ENCODE results near the gene TECR. TPM values are rescaled to one million over a fixed set of nuclear protein-coding genes. Genes with fewer than 3 reads are reported as not detected.
A peak's percentile ranks its signal among the peaks of the same experiment; 100 is the strongest.

Gene TECR
- total and polyA plus RNA-seq, 9 of the 15 experiments (the other 6 are each of a cell fraction or from before 2014, with no cell fraction given) = 29.3 to 211 (median 81.4) TPM

DNA sequence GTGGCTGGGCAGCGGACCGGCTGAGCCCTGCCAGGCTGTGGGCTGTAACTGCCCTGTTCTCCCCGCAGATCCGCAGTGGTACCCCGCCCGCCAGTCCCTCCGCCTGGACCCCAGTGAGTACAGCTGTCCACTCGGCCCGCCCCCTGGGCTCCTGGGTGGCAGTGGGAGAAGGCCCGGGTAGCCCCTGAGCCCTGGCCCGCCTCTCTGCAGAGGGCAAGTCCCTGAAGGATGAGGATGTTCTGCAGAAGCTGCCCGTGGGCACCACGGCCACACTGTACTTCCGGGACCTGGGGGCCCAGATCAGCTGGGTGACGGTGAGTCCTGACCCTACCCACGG, 34.2 kb downstream of the TECR start (continued):
- TF ChIP-seq ZNF518B (CRISPR knock-in tag; IDR thresholded peaks at IDR 0.05) (no peak), SIX5 (IDR thresholded peaks at IDR 0.05; ENCODE audit: borderline replicate concordance in 1 of 2, insufficient read depth in 1 of 2, low read depth in 1 of 2, low read length in 2 of 2) (no peak), ETV6 (IDR thresholded peaks at IDR 0.05; ENCODE audit: borderline replicate concordance in 1 of 2, low read depth in 2 of 2, low read length in 1 of 2) (no peak), ETV6 (CRISPR knock-in tag; IDR thresholded peaks at IDR 0.05; ENCODE audit: borderline replicate concordance) (no peak)

- Histone ChIP-seq H3K36me3 (ENCODE audit: control insufficient read depth, insufficient read depth, low read length) (peaks cover 51% of the 10 kb centered on the region; the same call in 2 of the 3 replicates), H3K27ac (ENCODE audit: extremely low read depth, low read depth, low read length) (no peak overlapping the region; the same call in 2 of the 3 replicates), H3K4me2 (ENCODE audit: insufficient read depth, low read length) (peak overlapping the region; percentile 25; the same call in 1 of the 2 replicates), H3K27me3 (ENCODE audit: control insufficient read depth in 2 of 2, insufficient read depth in 2 of 2, low read length in 2 of 2) (no peaks in the 10 kb centered on the region), H4K20me1 (replicated peaks; ENCODE audit: control insufficient read depth, insufficient read depth, low read length) (peaks cover 9% of the 10 kb centered on the region; the same call in 1 of the 2 replicates), H3K9me3 (replicated peaks; ENCODE audit: control insufficient read depth, insufficient read depth, low read depth, low read length) (no peaks in the 10 kb centered on the region), H3K79me2 (ENCODE audit: control insufficient read depth, insufficient read depth, low read length) (peaks cover 32% of the 10 kb centered on the region), H3K9ac (ENCODE audit: insufficient read depth in 1 of 2, low read depth in 2 of 2, low read length in 2 of 2) (no peak overlapping the region), H3K4me3 (no peak overlapping the region), H3K9me1 (ENCODE audit: control insufficient read depth, insufficient read depth, low read length) (peaks cover 8% of the 10 kb centered on the region), H3K4me1 (replicated peaks in 1 of 2; ENCODE audit: control insufficient read depth in 2 of 2, insufficient read depth in 2 of 2, low read length in 2 of 2) (peaks cover 12 to 82% of the 10 kb centered on the region in 2 experiments; a peak in 4 of 5 replicates), H2AFZ (ENCODE audit: low read depth, low read length) (no peak overlapping the region)
- intact Hi-C loops (cut with micrococcal nuclease) = no loop called here
- DNase-seq (ENCODE audit: extremely low read depth in 1 of 4, low spot score in 3 of 4) (peak; percentile 90 to 99 (median 98)), FAIRE-seq (peak; percentile 77), ATAC-seq (peak; percentile 96)
- CTCF ChIA-PET (ENCODE audit: low intra/inter-chr PET ratio) = no interaction called here
- BruUV-seq (replicated peaks) = no TSS peak
- whole genome bisulfite sequencing (ENCODE audit: insufficient coverage, low coverage, missing lambda C conversion rate) = 28% methylated on average over 23 of the region's 33 CpGs
- in situ Hi-C loops (cut with MboI) = no loop called here
- POLR2A ChIA-PET = interaction anchor here (0.9 kb wide), 1 partner anchor 50 kb away, joined by 3 read pairs; no protein-coding TSS in a partner anchor
- TF ChIP-seq, protein P1, sequence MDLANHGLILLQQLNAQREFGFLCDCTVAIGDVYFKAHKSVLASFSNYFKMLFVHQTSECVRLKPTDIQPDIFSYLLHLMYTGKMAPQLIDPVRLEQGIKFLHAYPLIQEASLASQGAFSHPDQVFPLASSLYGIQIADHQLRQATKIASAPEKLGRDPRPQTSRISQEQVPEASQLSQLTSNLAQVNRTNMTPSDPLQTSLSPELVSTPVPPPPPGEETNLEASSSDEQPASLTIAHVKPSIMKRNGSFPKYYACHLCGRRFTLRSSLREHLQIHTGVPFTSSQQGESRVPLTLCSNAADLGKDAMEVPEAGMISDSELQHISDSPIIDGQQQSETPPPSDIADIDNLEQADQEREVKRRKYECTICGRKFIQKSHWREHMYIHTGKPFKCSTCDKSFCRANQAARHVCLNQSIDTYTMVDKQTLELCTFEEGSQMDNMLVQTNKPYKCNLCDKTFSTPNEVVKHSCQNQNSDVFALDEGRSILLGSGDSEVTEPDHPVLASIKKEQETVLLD (IDR thresholded peaks at IDR 0.05) = no peak
- TF ChIP-seq SETDB1 (IDR thresholded peaks at IDR 0.05; ENCODE audit: low read length) = no peak
- no peak for TF ChIP-seq ZNF224 (CRISPR knock-in tag; IDR thresholded peaks at IDR 0.05)
- TF ChIP-seq, protein P2, sequence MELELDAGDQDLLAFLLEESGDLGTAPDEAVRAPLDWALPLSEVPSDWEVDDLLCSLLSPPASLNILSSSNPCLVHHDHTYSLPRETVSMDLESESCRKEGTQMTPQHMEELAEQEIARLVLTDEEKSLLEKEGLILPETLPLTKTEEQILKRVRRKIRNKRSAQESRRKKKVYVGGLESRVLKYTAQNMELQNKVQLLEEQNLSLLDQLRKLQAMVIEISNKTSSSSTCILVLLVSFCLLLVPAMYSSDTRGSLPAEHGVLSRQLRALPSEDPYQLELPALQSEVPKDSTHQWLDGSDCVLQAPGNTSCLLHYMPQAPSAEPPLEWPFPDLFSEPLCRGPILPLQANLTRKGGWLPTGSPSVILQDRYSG (tag; conservative IDR thresholded peaks at IDR 0.05; ENCODE audit: low read depth) = no peak
- TF ChIP-seq ZNF184 (CRISPR knock-in tag; IDR thresholded peaks at IDR 0.05) = no peak
- TF ChIP-seq KLF13 (tag; IDR thresholded peaks at IDR 0.05; ENCODE audit: borderline replicate concordance, low read depth) = no peak
- TF ChIP-seq, protein P3, sequence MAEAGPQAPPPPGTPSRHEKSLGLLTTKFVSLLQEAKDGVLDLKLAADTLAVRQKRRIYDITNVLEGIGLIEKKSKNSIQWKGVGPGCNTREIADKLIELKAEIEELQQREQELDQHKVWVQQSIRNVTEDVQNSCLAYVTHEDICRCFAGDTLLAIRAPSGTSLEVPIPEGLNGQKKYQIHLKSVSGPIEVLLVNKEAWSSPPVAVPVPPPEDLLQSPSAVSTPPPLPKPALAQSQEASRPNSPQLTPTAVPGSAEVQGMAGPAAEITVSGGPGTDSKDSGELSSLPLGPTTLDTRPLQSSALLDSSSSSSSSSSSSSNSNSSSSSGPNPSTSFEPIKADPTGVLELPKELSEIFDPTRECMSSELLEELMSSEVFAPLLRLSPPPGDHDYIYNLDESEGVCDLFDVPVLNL (CRISPR knock-in tag; IDR thresholded peaks at IDR 0.05; ENCODE audit: low read depth) = no peak
Observed at GRCh38 chr19:14563989-14564651, 34.7 kb downstream of the TECR start.
